ENCODE measurements around the gene NLRP6.

NLRP6 gene

GRCh38 chr11:294780-295179, 16.6 kb downstream of the NLRP6 start:
- TF ChIP-seq CTCF (IDR thresholded peaks at IDR 0.05; ENCODE audit: borderline replicate concordance, control extremely low read depth, extremely low read depth, insufficient read depth, missing control alignments): no peak
- in situ Hi-C loops (cut with MboI; ENCODE audit: low sequenced_read_pairs, unreplicated experiment): no loop called here

GRCh38 chr11:295351-296170, 17.4 kb downstream of the NLRP6 start:
- no peak for TF ChIP-seq CTCF (IDR thresholded peaks at IDR 0.05; ENCODE audit: borderline replicate concordance, control extremely low read depth, extremely low read depth, insufficient read depth, missing control alignments)
- no peak for DNase-seq (ENCODE audit: low spot score)
- in situ Hi-C loops (cut with MboI; ENCODE audit: low sequenced_read_pairs, unreplicated experiment): no loop called here

More at GRCh38 chr11:294780-295179, 16.6 kb downstream of the NLRP6 start:
- DNase-seq (ENCODE audit: low spot score): no peak

GRCh38 chr11:296171-297050, 18.2 kb downstream of the NLRP6 start:
- no peak for TF ChIP-seq CTCF (IDR thresholded peaks at IDR 0.05; ENCODE audit: borderline replicate concordance, control extremely low read depth, extremely low read depth, insufficient read depth, missing control alignments)
- in situ Hi-C loops (cut with MboI; ENCODE audit: low sequenced_read_pairs, unreplicated experiment): no loop called here
- no peak for DNase-seq (ENCODE audit: low spot score)

- in situ Hi-C loops (cut with MboI; ENCODE audit: low sequenced_read_pairs, unreplicated experiment): no loop called here
- TF ChIP-seq CTCF (IDR thresholded peaks at IDR 0.05; ENCODE audit: borderline replicate concordance, control extremely low read depth, extremely low read depth, insufficient read depth, missing control alignments): no peak
- no peak for DNase-seq (ENCODE audit: low spot score)
These were observed 18.9 kb downstream of the NLRP6 start for GRCh38 chr11:297051-297585.

GRCh38 chr11:297586-298405, 19.6 kb downstream of the NLRP6 start:
- in situ Hi-C loops (cut with MboI; ENCODE audit: low sequenced_read_pairs, unreplicated experiment): no loop called here
- DNase-seq (ENCODE audit: low spot score): no peak
- no peak for TF ChIP-seq CTCF (IDR thresholded peaks at IDR 0.05; ENCODE audit: borderline replicate concordance, control extremely low read depth, extremely low read depth, insufficient read depth, missing control alignments)

Measured in GM13976 (cell line).